ENCODE data around the gene TNFSF11. TPM values are rescaled to one million over a fixed set of nuclear protein-coding genes. Genes with fewer than 3 reads are reported as not detected.

TNFSF11 gene
- total and polyA plus RNA-seq, 2 of the 4 experiments (the other 2 are of a cell fraction), result not detected

DNA sequence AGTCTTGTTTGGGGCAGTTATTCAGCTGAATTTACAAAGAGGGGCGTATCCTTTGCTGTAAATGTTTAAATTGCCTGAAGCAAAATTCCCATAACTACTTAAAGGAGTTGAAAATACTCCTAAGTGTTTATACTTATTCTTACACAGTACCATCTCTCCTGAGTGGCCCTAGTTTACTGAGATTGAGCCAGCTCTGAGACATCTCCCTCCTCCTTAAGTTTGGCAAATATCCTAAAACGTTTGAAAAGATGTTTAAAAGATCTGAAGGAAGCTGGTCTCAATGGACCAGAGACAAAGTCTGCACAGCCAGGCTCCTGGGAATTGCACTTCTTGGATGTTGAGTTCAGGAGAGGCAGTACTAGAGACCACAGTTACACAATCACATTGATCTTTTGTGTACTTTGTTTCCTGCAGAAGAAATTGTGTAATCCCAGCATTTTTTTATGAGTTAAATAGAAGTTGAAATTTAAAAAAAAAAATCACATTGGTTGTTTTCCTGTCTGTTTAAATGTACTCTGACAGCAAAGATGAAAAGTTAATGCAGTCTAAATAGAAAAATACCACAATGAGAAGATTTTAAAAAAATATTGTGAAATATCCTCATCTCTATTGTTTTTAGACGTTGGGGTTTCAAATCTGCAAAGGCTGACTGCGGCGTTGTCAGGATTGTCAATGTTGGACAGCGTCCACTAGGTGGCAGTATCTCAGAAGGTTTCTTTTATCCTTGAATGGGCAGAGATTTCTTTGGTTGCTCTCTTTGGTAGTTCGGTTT, 20.7 kb downstream of the TNFSF11 start:
- no peaks in the 10 kb centered on the region for H3K9me3 ChIP-seq (ENCODE audit: control insufficient read depth, insufficient read depth, low read length)
- H3K23ac ChIP-seq (ENCODE audit: low read depth, low read length), result no peak overlapping the region
- no peaks in the 10 kb centered on the region for H3K79me1 ChIP-seq (ENCODE audit: low read depth in 1 of 2, low read length in 2 of 2)
- no peaks in the 10 kb centered on the region for H3K4me1 ChIP-seq (ENCODE audit: control insufficient read depth, insufficient read depth, low read length)
- H4K91ac ChIP-seq (ENCODE audit: insufficient read depth, low read depth, low read length), result no peak overlapping the region
- no peaks in the 10 kb centered on the region for H3K36me3 ChIP-seq (ENCODE audit: control insufficient read depth, insufficient read depth, low read length)
- no peak overlapping the region for H3K4me2 ChIP-seq (ENCODE audit: low read depth, low read length)
- no peak overlapping the region for H4K5ac ChIP-seq (ENCODE audit: low read depth, low read length)
- H2BK120ac ChIP-seq (ENCODE audit: low read depth, low read length), result no peak overlapping the region
- dilution Hi-C loops (cut with HindIII; ENCODE audit: low sequenced_read_pairs, unreplicated experiment), result no loop called here
- in situ Hi-C loops (cut with MboI; ENCODE audit: low sequenced_read_pairs), result loop anchor here (10.0 to 25.0 kb wide), 2 partner anchors 490 to 1193 kb away; partner anchors contain the start of gene ENOX1
- H2BK20ac ChIP-seq (ENCODE audit: low read depth, low read length), result no peak overlapping the region
- peak; percentile 66 for DNase-seq
- intact Hi-C loops (cut with micrococcal nuclease), result loop anchor here (5.0 to 10.0 kb wide), 8 partner anchors 240 to 1278 kb away; partner anchors contain the start of genes DNAJC15 and ENOX1
- H2AK9ac ChIP-seq (replicated peaks; ENCODE audit: low read depth, low read length, poor library complexity), result no peak overlapping the region
- H3K56ac ChIP-seq (ENCODE audit: extremely low read depth, insufficient read depth, low read length), result no peak overlapping the region
- no peak overlapping the region for H3K4ac ChIP-seq (ENCODE audit: low read depth, low read length)
- CTCF ChIA-PET, result interaction anchor here (0.6 to 1.4 kb wide), 6 partner anchors 16 to 429 kb away, joined by 3 to 5 read pairs (median 4); no protein-coding TSS in a partner anchor
- H2BK15ac ChIP-seq (ENCODE audit: low read depth, low read length), result no peak overlapping the region
- no peak overlapping the region for H2AFZ ChIP-seq (replicated peaks; ENCODE audit: low read length, poor library complexity)
- H4K20me1 ChIP-seq (ENCODE audit: insufficient read depth, low read length), result no peaks in the 10 kb centered on the region
- no peak overlapping the region for H3K14ac ChIP-seq (replicated peaks; ENCODE audit: low read depth, low read length)
- no peak overlapping the region for H2AK5ac ChIP-seq (ENCODE audit: low read depth, low read length)
- POLR2A ChIA-PET (ENCODE audit: unreplicated experiment), result no interaction called here
- peak; percentile 93 for ATAC-seq (ENCODE audit: low read depth)
- no peak overlapping the region for H3K9ac ChIP-seq (ENCODE audit: low read depth, low read length)
- no peak overlapping the region for H3K4me3 ChIP-seq (ENCODE audit: insufficient read depth, low read depth, low read length)
- no peak overlapping the region for H3K27ac ChIP-seq (ENCODE audit: insufficient read depth, low read length)
- no TSS peak for BruUV-seq (replicated peaks)
- no peak overlapping the region for H2BK5ac ChIP-seq (ENCODE audit: low read depth, low read length, poor library complexity, severe bottlenecking)
- no peak for TF ChIP-seq NFE2L2 (IDR thresholded peaks at IDR 0.05; ENCODE audit: low read depth, low read length)
- TF ChIP-seq MAZ (IDR thresholded peaks at IDR 0.05; ENCODE audit: borderline replicate concordance, low read depth, low read length), result no peak
- TF ChIP-seq CEBPB (IDR thresholded peaks at IDR 0.05; ENCODE audit: low read depth, low read length), result peak; percentile 53; the same call in 1 of the 2 replicates
- TF ChIP-seq SMC3 (IDR thresholded peaks at IDR 0.05; ENCODE audit: low read depth, low read length), result peak; percentile 79
- TF ChIP-seq, protein P1, sequence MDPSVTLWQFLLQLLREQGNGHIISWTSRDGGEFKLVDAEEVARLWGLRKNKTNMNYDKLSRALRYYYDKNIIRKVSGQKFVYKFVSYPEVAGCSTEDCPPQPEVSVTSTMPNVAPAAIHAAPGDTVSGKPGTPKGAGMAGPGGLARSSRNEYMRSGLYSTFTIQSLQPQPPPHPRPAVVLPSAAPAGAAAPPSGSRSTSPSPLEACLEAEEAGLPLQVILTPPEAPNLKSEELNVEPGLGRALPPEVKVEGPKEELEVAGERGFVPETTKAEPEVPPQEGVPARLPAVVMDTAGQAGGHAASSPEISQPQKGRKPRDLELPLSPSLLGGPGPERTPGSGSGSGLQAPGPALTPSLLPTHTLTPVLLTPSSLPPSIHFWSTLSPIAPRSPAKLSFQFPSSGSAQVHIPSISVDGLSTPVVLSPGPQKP (IDR thresholded peaks at IDR 0.05; ENCODE audit: borderline replicate concordance, low read depth, low read length), result no peak
- TF ChIP-seq, protein P2, sequence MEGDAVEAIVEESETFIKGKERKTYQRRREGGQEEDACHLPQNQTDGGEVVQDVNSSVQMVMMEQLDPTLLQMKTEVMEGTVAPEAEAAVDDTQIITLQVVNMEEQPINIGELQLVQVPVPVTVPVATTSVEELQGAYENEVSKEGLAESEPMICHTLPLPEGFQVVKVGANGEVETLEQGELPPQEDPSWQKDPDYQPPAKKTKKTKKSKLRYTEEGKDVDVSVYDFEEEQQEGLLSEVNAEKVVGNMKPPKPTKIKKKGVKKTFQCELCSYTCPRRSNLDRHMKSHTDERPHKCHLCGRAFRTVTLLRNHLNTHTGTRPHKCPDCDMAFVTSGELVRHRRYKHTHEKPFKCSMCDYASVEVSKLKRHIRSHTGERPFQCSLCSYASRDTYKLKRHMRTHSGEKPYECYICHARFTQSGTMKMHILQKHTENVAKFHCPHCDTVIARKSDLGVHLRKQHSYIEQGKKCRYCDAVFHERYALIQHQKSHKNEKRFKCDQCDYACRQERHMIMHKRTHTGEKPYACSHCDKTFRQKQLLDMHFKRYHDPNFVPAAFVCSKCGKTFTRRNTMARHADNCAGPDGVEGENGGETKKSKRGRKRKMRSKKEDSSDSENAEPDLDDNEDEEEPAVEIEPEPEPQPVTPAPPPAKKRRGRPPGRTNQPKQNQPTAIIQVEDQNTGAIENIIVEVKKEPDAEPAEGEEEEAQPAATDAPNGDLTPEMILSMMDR (conservative IDR thresholded peaks at IDR 0.05; ENCODE audit: low read depth, low read length), result peak; percentile 81
- TF ChIP-seq BHLHE40 (IDR thresholded peaks at IDR 0.05; ENCODE audit: low read depth, low read length), result no peak
- TF ChIP-seq RAD21 (IDR thresholded peaks at IDR 0.05; ENCODE audit: low read length), result peak; percentile 85
- peaks cover 33% of the 10 kb centered on the region for H3K27me3 ChIP-seq (ENCODE audit: control insufficient read depth, insufficient read depth, low read length)
- WGBS, 2 experiments (ENCODE audit: extremely low coverage in 2 of 2, insufficient read length in 1 of 2), result no CpG with 5 or more reads among the region's 7 CpGs
- no peak overlapping the region for H4K8ac ChIP-seq (ENCODE audit: low read depth in 2 of 2, low read length in 2 of 2)
- no peak overlapping the region for H3K18ac ChIP-seq (ENCODE audit: low read depth, low read length)
- H3K9me1 ChIP-seq (ENCODE audit: insufficient read depth, low read length), result no peaks in the 10 kb centered on the region

All from IMR-90 (cell line).